ENCODE data around the gene LRRN3. TPM values are rescaled to one million over a fixed set of nuclear protein-coding genes. Genes with fewer than 3 reads are reported as not detected.
A peak's percentile ranks its signal among the peaks of the same experiment; 100 is the strongest.

LRRN3 gene
- total and polyA plus RNA-seq, 2 experiments from 2014 or later = 0.40 TPM; not detected in 1

DNA sequence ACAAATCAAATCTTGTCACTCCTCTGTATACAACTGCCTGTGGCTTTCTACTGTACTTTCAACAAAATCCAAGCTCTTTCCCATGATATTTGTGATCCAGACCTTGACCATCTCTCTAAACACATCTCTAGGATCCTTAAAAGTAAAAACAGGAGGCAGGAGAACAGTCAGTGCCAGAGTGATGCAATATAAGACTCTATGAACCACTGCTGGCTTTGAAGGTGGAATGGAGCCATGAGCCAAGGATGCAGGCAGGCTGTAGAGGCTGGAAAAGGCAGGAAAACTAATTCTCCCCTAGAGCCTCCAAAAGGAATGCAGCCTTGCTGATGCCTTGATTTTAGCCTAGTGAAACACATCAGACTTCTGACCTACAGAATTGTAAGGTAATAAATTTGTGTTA is 45.5 kb upstream of the LRRN3 start:
- Histone ChIP-seq H3K27ac (ENCODE audit: low read depth) (no peak overlapping the region), H3K9me2 (ENCODE audit: insufficient read depth) (no peaks in the 10 kb centered on the region), H3K36me3 (ENCODE audit: insufficient read depth) (no peaks in the 10 kb centered on the region), H2AFZ (peak overlapping the region; percentile 29; the same call in 1 of the 2 replicates), H3K4me2 (no peak overlapping the region), H3K79me2 (replicated peaks; ENCODE audit: insufficient read depth) (no peaks in the 10 kb centered on the region), H4K20me1 (replicated peaks; ENCODE audit: insufficient read depth) (no peaks in the 10 kb centered on the region), H3K4me3 (no peak overlapping the region), H3F3A (replicated peaks; ENCODE audit: low read depth) (no peaks in the 10 kb centered on the region), H3K4me1 (ENCODE audit: insufficient read depth) (peaks cover 16% of the 10 kb centered on the region), H3K27me3 (ENCODE audit: insufficient read depth) (no peaks in the 10 kb centered on the region)
- Mint-ChIP-seq H3K4me3 (no peak overlapping the region), H3K4me1 (peaks cover 22% of the 10 kb centered on the region), H3K36me3 (ENCODE audit: low read depth) (0 out of 3 replicates have a peak, but pooled peaks cover 2% of the 10 kb centered on the region), H3K9me3 (no peaks in the 10 kb centered on the region), H3K27me3 (ENCODE audit: insufficient read depth, low read depth, poor library complexity) (no peaks in the 10 kb centered on the region), H3K27ac (peak overlapping the region; percentile 54)
- DNase-seq (ENCODE audit: low spot score) (peak; percentile 27), ATAC-seq (peak; percentile 65)
- TF ChIP-seq, protein P1, sequence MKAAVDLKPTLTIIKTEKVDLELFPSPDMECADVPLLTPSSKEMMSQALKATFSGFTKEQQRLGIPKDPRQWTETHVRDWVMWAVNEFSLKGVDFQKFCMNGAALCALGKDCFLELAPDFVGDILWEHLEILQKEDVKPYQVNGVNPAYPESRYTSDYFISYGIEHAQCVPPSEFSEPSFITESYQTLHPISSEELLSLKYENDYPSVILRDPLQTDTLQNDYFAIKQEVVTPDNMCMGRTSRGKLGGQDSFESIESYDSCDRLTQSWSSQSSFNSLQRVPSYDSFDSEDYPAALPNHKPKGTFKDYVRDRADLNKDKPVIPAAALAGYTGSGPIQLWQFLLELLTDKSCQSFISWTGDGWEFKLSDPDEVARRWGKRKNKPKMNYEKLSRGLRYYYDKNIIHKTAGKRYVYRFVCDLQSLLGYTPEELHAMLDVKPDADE (IDR thresholded peaks at IDR 0.05) = no peak
- TF ChIP-seq REST (IDR thresholded peaks at IDR 0.05; ENCODE audit: unreplicated experiment) (no peak), CREB1 (CRISPR knock-in tag; IDR thresholded peaks at IDR 0.05; ENCODE audit: low read depth) (no peak), ZNF462 (CRISPR knock-in tag; IDR thresholded peaks at IDR 0.05) (no peak), NANOG (IDR thresholded peaks at IDR 0.05; ENCODE audit: borderline replicate concordance) (no peak), EZH2phosphoT487 (IDR thresholded peaks at IDR 0.05; ENCODE audit: unreplicated experiment) (no peak), POLR2AphosphoS5 (IDR thresholded peaks at IDR 0.05; ENCODE audit: low read depth) (no peak), ZNF331 (CRISPR knock-in tag; IDR thresholded peaks at IDR 0.05; ENCODE audit: low read depth) (no peak), CTCF (conservative IDR thresholded peaks at IDR 0.05; ENCODE audit: low read depth in 2 of 2) (no peak), STAT1 (IDR thresholded peaks at IDR 0.05; ENCODE audit: unreplicated experiment) (no peak)

Data from GM23338 (cell line).